HCT116 (cell line): Measurements from ENCODE around the gene P2RY13. TPM values are rescaled to one million over a fixed set of nuclear protein-coding genes. Genes with fewer than 3 reads are reported as not detected.

Source experiments
- ATAC-seq: fragments of 200-7000 bp; cut with Tn5 transposase; 2 replicates; pipeline ENCODE4 v1.9.1; 2020; ENCODE audit warnings: mild to moderate bottlenecking, moderate library complexity
- BruUV-seq: library from RNA; stranded (reverse); fragments of 400-500 nt; replicated peaks from 2 replicates; lab custom pipeline; 2021; lab: Mats Ljungman, UMichigan
- CTCF ChIA-PET: fragments of 300-600 bp; sonication (Branson Sonifier 250); formaldehyde crosslinking; loops from one replicate; lab custom pipeline; 2021; ENCODE audit warnings: antibody characterized with exemption; lab: Charles Lee
- POLR2A ChIA-PET: fragments of 300-600, 350-600 bp; sonication (Branson Sonifier 250); formaldehyde crosslinking; loops from one replicate; lab custom pipeline; 2021; ENCODE audit warnings: antibody characterized with exemption; lab: Charles Lee
- RAD21 ChIA-PET, 2 experiments: fragments of 300-600 bp; sonication (Branson Sonifier 250); formaldehyde crosslinking; loops; one replicate each; lab custom pipeline; 2023; ENCODE audit warnings: low total read pairs in 2 of 2; ENCODE audit not compliant: uncharacterized antibody in 2 of 2, unreplicated experiment in 2 of 2, low non-redundant PET in 1 of 2; lab: Charles Lee
- DNase-seq: peaks from one replicate; pipeline ENCODE4 v3.0.0-alpha.2; 2010; ENCODE audit warnings: low read depth, low spot score
- H2AFZ ChIP-seq: fragments of 200-600 bp; shearing (Covaris generic), sonication (generic); 2 replicates; pipeline ENCODE4 v1.6.1; 2017; ENCODE audit warnings: low read depth, mixed run types, mixed read lengths, antibody characterized with exemption, low read length; ENCODE audit not compliant: poor library complexity, severe bottlenecking
- H3K27ac ChIP-seq: 2 replicates; pipeline ENCODE4 v1.5.1; 2012; ENCODE audit warnings: low read depth, low read length
- H3K27me3 ChIP-seq: fragments of 200-600 bp; sonication (generic); 2 replicates; pipeline ENCODE4 v1.6.1; 2016; ENCODE audit warnings: mixed run types, low read length, mixed read lengths; ENCODE audit not compliant: insufficient read depth
- H3K36me3 ChIP-seq, 2 experiments: fragments of 200-500 bp in 1 of 2; fragments of 200-600 bp in 1 of 2; sonication (Bioruptor generic) in 1 of 2; sonication (generic) in 1 of 2; 2 replicates each; pipeline versions ENCODE4 v1.5.1 to v1.6.1; 2014 to 2016; ENCODE audit warnings: low read length in 2 of 2, inconsistent platforms in 1 of 2, mixed read lengths in 1 of 2, mixed run types in 1 of 2; ENCODE audit not compliant: insufficient read depth in 2 of 2, control insufficient read depth in 1 of 2
- H3K4me1 ChIP-seq, 2 experiments: fragments of 200-600 bp in 1 of 2; sonication (generic) in 1 of 2; 2 replicates each; pipeline versions ENCODE4 v1.5.1 to v1.6.1; 2012 to 2017; ENCODE audit warnings: low read length in 2 of 2, inconsistent platforms in 1 of 2, mild to moderate bottlenecking in 1 of 2, mixed read lengths in 1 of 2, mixed run types in 1 of 2, moderate library complexity in 1 of 2; ENCODE audit not compliant: insufficient read depth in 2 of 2, control insufficient read depth in 1 of 2
- H3K4me2 ChIP-seq: fragments of 200-600 bp; sonication (generic); 2 replicates; pipeline ENCODE4 v1.6.1; 2017; ENCODE audit warnings: mixed run types, low read length, mixed read lengths
- H3K4me3 ChIP-seq, 2 experiments: fragments of 200-600 bp in 1 of 2; sonication (generic) in 1 of 2; replicated peaks in 1 of 2; 2 replicates each; pipeline ENCODE4 v1.5.1; 2011 to 2016; ENCODE audit warnings: low read length in 2 of 2, control low read depth in 1 of 2, low read depth in 1 of 2, mild to moderate bottlenecking in 1 of 2, mixed read lengths in 1 of 2, mixed run types in 1 of 2
- H3K79me2 ChIP-seq: fragments of 200-600 bp; sonication (generic); 2 replicates; pipeline ENCODE4 v1.6.1; 2017; ENCODE audit warnings: mild to moderate bottlenecking, mixed run types, low read length, moderate library complexity, mixed read lengths; ENCODE audit not compliant: insufficient read depth
- H3K9ac ChIP-seq: fragments of 200-600 bp; sonication (generic); 2 replicates; pipeline ENCODE4 v1.6.1; 2016; ENCODE audit warnings: low read length, mixed read lengths
- H3K9me2 ChIP-seq: fragments of 200-600 bp; sonication (generic), shearing (Covaris generic); 2 replicates; pipeline ENCODE4 v1.6.1; 2017; ENCODE audit warnings: mixed run types, mild to moderate bottlenecking, moderate library complexity; ENCODE audit not compliant: insufficient read depth
- H3K9me3 ChIP-seq, 2 experiments: fragments of 200-500 bp in 1 of 2; fragments of 200-600 bp in 1 of 2; sonication (Bioruptor generic) in 1 of 2; sonication (generic) in 1 of 2; 2 replicates each; pipeline ENCODE4 v1.6.1; 2014 to 2017; ENCODE audit warnings: low read length in 2 of 2, mixed read lengths in 2 of 2, inconsistent platforms in 1 of 2, low read depth in 1 of 2, mild to moderate bottlenecking in 1 of 2, mixed run types in 1 of 2, moderate library complexity in 1 of 2; ENCODE audit not compliant: control insufficient read depth in 1 of 2, insufficient read depth in 1 of 2
- H4K20me1 ChIP-seq: fragments of 200-600 bp; sonication (generic), shearing (Covaris generic); 2 replicates; pipeline ENCODE4 v1.6.1; 2017; ENCODE audit warnings: mixed run types, mild to moderate bottlenecking, moderate library complexity; ENCODE audit not compliant: insufficient read depth
- CBX3 ChIP-seq: IDR thresholded peaks from 2 replicates; pipeline ENCODE4 v1.6.1; 2012; ENCODE audit warnings: low read depth
- CEBPB ChIP-seq: IDR thresholded peaks from 2 replicates; pipeline ENCODE4 v1.6.1; 2012; ENCODE audit warnings: low read depth
- CTCF ChIP-seq, 3 experiments: fragments of 200-600 bp in 1 of 3; sonication (generic) in 1 of 3; IDR thresholded peaks in 2 of 3; conservative IDR thresholded peaks in 1 of 3; 2 replicates each; pipeline ENCODE4 v1.5.1; 2012 to 2017; ENCODE audit warnings: low read depth in 2 of 3, low read length in 2 of 3, antibody characterized with exemption in 1 of 3, borderline replicate concordance in 1 of 3, control low read depth in 1 of 3, mild to moderate bottlenecking in 1 of 3, mixed read lengths in 1 of 3, mixed run types in 1 of 3, moderate library complexity in 1 of 3; ENCODE audit not compliant: insufficient read depth in 1 of 3
- ELF1 ChIP-seq: IDR thresholded peaks from 2 replicates; pipeline ENCODE4 v1.6.1; 2012; ENCODE audit warnings: low read depth, borderline replicate concordance
- EZH2 ChIP-seq: fragments of 200-600 bp; sonication (generic); IDR thresholded peaks from 2 replicates; pipeline ENCODE4 v1.6.1; 2017; ENCODE audit warnings: antibody characterized with exemption, mixed run types
- POLR2AphosphoS5 ChIP-seq: IDR thresholded peaks from 2 replicates; pipeline ENCODE4 v1.6.1; 2011; ENCODE audit warnings: mild to moderate bottlenecking, low read depth, low read length, moderate library complexity
- RAD21 ChIP-seq: IDR thresholded peaks from 2 replicates; pipeline ENCODE4 v1.6.1; 2012; ENCODE audit warnings: low read depth, mild to moderate bottlenecking
- SIN3A ChIP-seq: IDR thresholded peaks from 2 replicates; pipeline ENCODE4 v1.6.1; 2012; ENCODE audit warnings: low read depth
- SRF ChIP-seq: IDR thresholded peaks from 2 replicates; pipeline ENCODE4 v1.6.1; 2012; ENCODE audit warnings: low read depth
- TCF7L2 ChIP-seq: IDR thresholded peaks from 2 replicates; pipeline ENCODE4 v1.7.0; 2011; ENCODE audit warnings: borderline replicate concordance, inconsistent platforms; ENCODE audit not compliant: insufficient read depth, insufficient read length; ENCODE audit errors: extremely low read depth
- YY1 ChIP-seq: IDR thresholded peaks from 2 replicates; pipeline ENCODE4 v1.6.1; 2011; ENCODE audit warnings: low read length, low read depth, moderate library complexity, mild to moderate bottlenecking; ENCODE audit not compliant: insufficient replicate concordance; ENCODE audit errors: extremely low read depth
- intact Hi-C: fragments of 100-400 bp; cut with micrococcal nuclease; formaldehyde crosslinking; loops from 2 replicates; pipeline ENCODE4 v1.10.0; 2022
- total RNA-seq: library from RNA; stranded (reverse); gene quantifications from one replicate; pipeline ENCODE4 v1.2.1, GENCODE V29; 2021; ENCODE audit not compliant: unreplicated experiment

Gene P2RY13
- total RNA-seq, 1 experiment from 2014 or later: not detected

GRCh38 chr3:151347432-151347831, 18.1 kb upstream of the P2RY13 start (continued):
- no peak for TF ChIP-seq ELF1
- no peak for TF ChIP-seq EZH2
- no peak for TF ChIP-seq RAD21
- TF ChIP-seq SRF: no peak
- no peak for TF ChIP-seq CBX3
- no peak for TF ChIP-seq TCF7L2
- no peak for TF ChIP-seq SIN3A
- TF ChIP-seq CEBPB: no peak
- TF ChIP-seq CTCF (IDR thresholded peaks at IDR 0.05 in 2 of 3, conservative IDR thresholded peaks at IDR 0.05 in 1 of 3; ENCODE audit: borderline replicate concordance in 1 of 3, insufficient read depth in 1 of 3, low read depth in 2 of 3, low read length in 2 of 3): no peak

- H3K4me2 ChIP-seq: no peak overlapping the region
- CTCF ChIA-PET: interaction anchor here (1.4 kb wide), 1 partner anchor 19 kb away, joined by 3 read pairs; no protein-coding TSS in a partner anchor
- H3K27me3 ChIP-seq: no peaks in the 10 kb centered on the region
- no TSS peak for BruUV-seq
- ATAC-seq (no peak), DNase-seq (no peak)
- intact Hi-C loops: no loop called here
- POLR2A ChIA-PET: no interaction called here
- H3K9me2 ChIP-seq: no peaks in the 10 kb centered on the region
- no peak overlapping the region for H3K4me3 ChIP-seq
- H3K4me1 ChIP-seq: no peaks in the 10 kb centered on the region
- H3K9ac ChIP-seq: no peak overlapping the region
- no peaks in the 10 kb centered on the region for H3K9me3 ChIP-seq
- TF ChIP-seq POLR2AphosphoS5 (no peak), YY1 (no peak), CBX3 (no peak)
- H3K36me3 ChIP-seq: no peaks in the 10 kb centered on the region
- no peak overlapping the region for H3K27ac ChIP-seq
- H2AFZ ChIP-seq: no peak overlapping the region
- no peaks in the 10 kb centered on the region for H4K20me1 ChIP-seq
- RAD21 ChIA-PET: no interaction called here
- H3K79me2 ChIP-seq: no peaks in the 10 kb centered on the region
Measured at GRCh38 chr3:151346292-151346691, 16.9 kb upstream of the P2RY13 start.
